AG04450 (cell line): Measurements from ENCODE around the gene HCN1. TPM values are rescaled to one million over a fixed set of nuclear protein-coding genes. Genes with fewer than 3 reads are reported as not detected.

Source experiments
- CTCF ChIA-PET: fragments of 300-600, 350-600 bp; formaldehyde crosslinking; extraction: SDS; loops from one replicate; lab custom pipeline; 2022; ENCODE audit warnings: antibody characterized with exemption, inconsistent platforms; lab: Charles Lee
- POLR2A ChIA-PET: fragments of 350-600 bp; formaldehyde crosslinking; extraction: SDS; loops from one replicate; lab custom pipeline; 2021; ENCODE audit warnings: antibody characterized with exemption, inconsistent platforms; lab: Yijun Ruan, JAX
- DNase-seq: peaks from one replicate; pipeline ENCODE4 v3.0.0-alpha.2; 2011; ENCODE audit warnings: low read depth, low spot score
- H3K27ac ChIP-seq: one replicate; pipeline ENCODE4 v1.5.1; 2012; ENCODE audit warnings: low read depth, low read length, control low read depth
- H3K27me3 ChIP-seq: one replicate; pipeline ENCODE4 v1.6.0; 2012; ENCODE audit warnings: low read length; ENCODE audit not compliant: control insufficient read depth, insufficient read depth
- H3K4me3 ChIP-seq: 2 replicates; pipeline ENCODE4 v1.5.1; 2011; ENCODE audit warnings: mild to moderate bottlenecking, low read depth, low read length, control low read depth
- H3K9me3 ChIP-seq: 2 replicates; pipeline ENCODE4 v1.5.1; 2012; ENCODE audit warnings: low read length; ENCODE audit not compliant: control insufficient read depth, insufficient read depth
- polyA plus RNA-seq: library from polyadenylated mRNA; depleted of rRNA; stranded (reverse); fragments of >200 nt; gene quantifications from 2 replicates; pipeline ENCODE4 v1.2.3, GENCODE V29; 2011
- TF ChIP-seq, protein P1 (sequence below): IDR thresholded peaks from 2 replicates; pipeline ENCODE4 v1.5.1; 2011; ENCODE audit warnings: low read depth, low read length, control low read depth, inconsistent platforms

Gene HCN1
- polyA plus RNA-seq, 1 experiment, result not detected

DNA sequence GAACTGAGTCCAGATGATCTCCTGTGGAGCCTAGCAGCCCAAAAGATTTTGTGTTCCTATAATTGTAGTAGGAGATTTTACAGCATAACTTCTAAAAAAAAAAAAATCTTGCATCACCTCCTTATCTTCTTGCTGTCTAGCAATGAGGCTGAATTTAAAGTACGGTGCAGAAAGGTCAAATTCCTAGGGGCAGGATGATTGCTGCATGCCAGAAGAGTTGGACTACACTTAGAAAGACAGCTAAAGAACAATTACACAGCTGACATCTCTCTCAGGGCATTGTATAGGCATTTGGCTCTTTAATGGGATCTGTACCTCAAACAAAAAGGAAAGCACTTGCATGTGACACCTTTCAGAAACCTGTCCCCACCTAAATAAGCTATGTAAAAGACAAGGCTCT is 443.2 kb downstream of the HCN1 start:
- Histone ChIP-seq H3K27me3 (no peaks in the 10 kb centered on the region), H3K27ac (no peak overlapping the region), H3K4me3 (no peak overlapping the region), H3K9me3 (peaks cover 8% of the 10 kb centered on the region; the same call in 1 of the 2 replicates)
- POLR2A ChIA-PET, result no interaction called here
- CTCF ChIA-PET, result no interaction called here
- TF ChIP-seq, protein P1, sequence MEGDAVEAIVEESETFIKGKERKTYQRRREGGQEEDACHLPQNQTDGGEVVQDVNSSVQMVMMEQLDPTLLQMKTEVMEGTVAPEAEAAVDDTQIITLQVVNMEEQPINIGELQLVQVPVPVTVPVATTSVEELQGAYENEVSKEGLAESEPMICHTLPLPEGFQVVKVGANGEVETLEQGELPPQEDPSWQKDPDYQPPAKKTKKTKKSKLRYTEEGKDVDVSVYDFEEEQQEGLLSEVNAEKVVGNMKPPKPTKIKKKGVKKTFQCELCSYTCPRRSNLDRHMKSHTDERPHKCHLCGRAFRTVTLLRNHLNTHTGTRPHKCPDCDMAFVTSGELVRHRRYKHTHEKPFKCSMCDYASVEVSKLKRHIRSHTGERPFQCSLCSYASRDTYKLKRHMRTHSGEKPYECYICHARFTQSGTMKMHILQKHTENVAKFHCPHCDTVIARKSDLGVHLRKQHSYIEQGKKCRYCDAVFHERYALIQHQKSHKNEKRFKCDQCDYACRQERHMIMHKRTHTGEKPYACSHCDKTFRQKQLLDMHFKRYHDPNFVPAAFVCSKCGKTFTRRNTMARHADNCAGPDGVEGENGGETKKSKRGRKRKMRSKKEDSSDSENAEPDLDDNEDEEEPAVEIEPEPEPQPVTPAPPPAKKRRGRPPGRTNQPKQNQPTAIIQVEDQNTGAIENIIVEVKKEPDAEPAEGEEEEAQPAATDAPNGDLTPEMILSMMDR, result no peak
- no peak for DNase-seq

DNA sequence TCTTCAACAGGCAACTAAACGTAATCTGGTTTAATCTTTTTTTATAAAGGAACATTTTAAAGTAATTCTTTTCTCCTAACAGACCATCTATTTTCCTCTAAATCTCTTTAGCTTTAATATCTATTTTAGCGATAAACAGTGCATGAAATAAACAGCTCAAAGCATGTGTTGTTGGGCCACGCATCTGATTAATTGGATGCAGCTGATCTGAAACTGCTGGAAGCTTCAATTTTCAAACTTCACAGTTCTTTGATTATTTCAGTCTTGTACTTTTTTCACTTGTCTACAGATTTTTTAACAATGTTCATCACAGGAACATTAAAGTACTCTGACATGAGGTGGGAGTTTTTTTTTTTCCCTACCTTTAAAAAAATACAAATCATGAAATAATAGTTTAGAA is 443.6 kb downstream of the HCN1 start:
- no peaks in the 10 kb centered on the region for H3K27me3 ChIP-seq
- TF ChIP-seq, protein P1, result no peak
- ChIA-PET POLR2A (no interaction called here), CTCF (no interaction called here)
- peaks cover 9% of the 10 kb centered on the region; the same call in 1 of the 2 replicates for H3K9me3 ChIP-seq
- DNase-seq, result no peak
- H3K27ac ChIP-seq, result no peak overlapping the region
- no peak overlapping the region for H3K4me3 ChIP-seq

DNA sequence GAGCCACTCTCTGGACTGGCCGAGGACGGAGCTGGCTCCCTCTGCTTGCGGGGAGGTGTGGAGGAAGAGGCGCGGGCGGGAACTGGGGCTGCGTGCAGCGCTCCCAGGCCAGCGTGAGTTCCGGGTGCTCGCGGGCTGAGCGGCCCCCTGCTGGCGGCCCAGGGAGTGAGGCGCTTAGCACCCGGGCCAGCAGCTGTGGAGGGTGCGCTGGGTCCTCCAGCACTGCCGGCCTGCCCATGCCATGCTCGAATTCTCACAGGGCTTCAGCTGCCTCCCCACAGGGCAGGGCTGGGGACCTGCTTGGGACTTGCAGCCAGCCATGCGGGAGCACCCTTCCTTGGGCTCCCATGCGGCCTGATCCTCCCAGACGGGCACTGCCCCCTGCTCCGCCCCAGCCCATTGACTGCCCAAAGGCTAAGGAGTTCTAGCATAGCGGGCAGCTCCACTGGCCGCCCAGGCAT is 470.6 kb downstream of the HCN1 start:
- no peak overlapping the region for H3K27ac ChIP-seq
- peaks cover 11% of the 10 kb centered on the region for H3K9me3 ChIP-seq
- no peak overlapping the region for H3K4me3 ChIP-seq
- POLR2A ChIA-PET, result no interaction called here
- DNase-seq, result no peak
- CTCF ChIA-PET, result no interaction called here
- H3K27me3 ChIP-seq, result no peaks in the 10 kb centered on the region
- TF ChIP-seq, protein P1, result no peak

DNA sequence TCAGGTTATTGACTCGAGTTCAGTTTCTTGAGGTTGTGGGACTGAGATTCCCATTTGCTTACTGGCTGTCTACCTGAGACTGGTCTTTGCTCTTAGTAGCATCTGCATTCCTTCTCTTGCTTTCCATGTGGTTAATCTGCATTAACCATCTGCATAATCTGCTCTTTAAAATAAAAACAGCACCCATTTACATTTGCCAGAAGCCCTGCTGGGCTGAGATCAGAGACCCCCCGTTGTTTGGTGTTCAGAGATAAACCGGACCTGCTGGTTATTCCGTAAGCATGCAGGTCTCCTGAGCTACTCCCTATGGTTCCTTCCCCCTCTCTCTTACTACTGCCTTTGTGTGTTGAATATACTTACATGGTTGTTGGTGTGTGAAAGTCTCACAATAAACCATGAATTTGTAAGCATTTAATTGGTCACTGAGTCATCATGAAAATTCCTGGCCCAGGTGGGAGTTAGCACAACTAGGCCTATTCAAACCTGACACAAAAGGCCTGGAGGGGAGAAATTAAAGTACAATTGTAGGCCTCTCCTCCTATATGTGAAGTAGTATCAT is 490.7 kb downstream of the HCN1 start:
- ChIA-PET POLR2A (no interaction called here), CTCF (no interaction called here)
- Histone ChIP-seq H3K4me3 (no peak overlapping the region), H3K9me3 (peaks cover 10% of the 10 kb centered on the region), H3K27me3 (no peaks in the 10 kb centered on the region), H3K27ac (no peak overlapping the region)
- DNase-seq, result no peak
- TF ChIP-seq, protein P1, result no peak
